ENCODE data around the gene ITPKB. TPM values are rescaled to one million over a fixed set of nuclear protein-coding genes. Genes with fewer than 3 reads are reported as not detected.

The ITPKB gene
- polyA plus RNA-seq, 1 of the 3 experiments (the other 2 are of a cell fraction), result 2.4 TPM

GRCh38 chr1:226605318-226605950, 133.6 kb downstream of the ITPKB start (continued):
- no peak for TF ChIP-seq FOXJ3 (CRISPR knock-in tag; IDR thresholded peaks at IDR 0.05)
- no peak for TF ChIP-seq FOXM1 (IDR thresholded peaks at IDR 0.05; ENCODE audit: low read depth)
- TF ChIP-seq GABPA (IDR thresholded peaks at IDR 0.05; ENCODE audit: low read depth), result no peak
- TF ChIP-seq TAF1 (IDR thresholded peaks at IDR 0.05; ENCODE audit: borderline replicate concordance, low read depth, low read length), result no peak
- no peak for TF ChIP-seq CHD2 (IDR thresholded peaks at IDR 0.05; ENCODE audit: low read length, partially characterized antibody)
- no peak for TF ChIP-seq SIN3A (IDR thresholded peaks at IDR 0.05; ENCODE audit: borderline replicate concordance, low read depth, low read length)
- no peak for TF ChIP-seq RCOR1 (IDR thresholded peaks at IDR 0.05; ENCODE audit: low read length)

DNA sequence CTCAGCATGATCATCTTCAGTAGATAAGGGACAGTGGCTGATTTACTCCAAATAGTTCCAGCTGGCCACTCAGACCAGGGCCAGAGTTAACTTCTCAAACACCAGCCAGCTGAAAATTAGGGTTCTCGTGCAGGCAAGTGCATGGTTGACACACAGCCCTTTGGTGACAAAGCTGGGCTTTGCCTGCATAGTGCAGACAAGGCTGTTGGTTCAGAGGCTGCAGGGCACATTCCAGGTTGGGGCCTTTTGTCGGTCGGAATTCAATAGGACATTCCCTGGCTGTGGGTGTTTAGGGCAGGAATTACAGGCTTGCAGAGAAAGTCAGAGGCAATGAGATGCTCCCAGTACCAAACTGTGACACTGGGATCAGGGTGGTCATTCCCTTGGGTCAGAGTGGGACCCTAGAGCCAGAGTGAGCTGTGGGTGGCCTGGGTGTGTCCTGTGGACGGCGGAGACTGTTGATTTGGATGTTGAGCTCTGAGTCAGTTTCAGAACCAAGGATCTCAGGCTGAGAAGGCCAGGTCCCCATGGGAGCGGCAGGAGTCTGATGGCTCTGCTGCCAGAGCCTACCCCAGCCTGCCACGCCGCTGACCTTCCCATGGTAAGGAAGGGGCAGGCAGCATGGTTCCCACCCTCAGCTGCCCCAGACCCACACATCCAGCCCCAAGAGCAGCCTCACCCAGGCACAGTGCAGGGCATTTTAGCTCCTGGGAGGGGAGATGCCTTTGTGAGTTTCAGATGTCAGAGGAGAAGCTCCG, 134.3 kb downstream of the ITPKB start:
- H3K4me3 ChIP-seq (ENCODE audit: low read depth in 2 of 2, low read length in 1 of 2), result no peak overlapping the region
- no peaks in the 10 kb centered on the region for H3K36me3 ChIP-seq (replicated peaks in 1 of 2; ENCODE audit: control insufficient read depth in 1 of 2, insufficient read depth in 2 of 2, low read length in 1 of 2)
- H3K27me3 ChIP-seq (ENCODE audit: insufficient read depth), result no peaks in the 10 kb centered on the region
- CTCF ChIA-PET, result interaction anchor here (0.7 to 6.5 kb wide), 7 partner anchors 21 to 479 kb away, joined by 3 to 70 read pairs (median 3); partner anchors contain the start of gene STUM
- H4K20me1 ChIP-seq (ENCODE audit: insufficient read depth), result no peaks in the 10 kb centered on the region
- H3K4me2 ChIP-seq, result no peak overlapping the region
- H3K9ac ChIP-seq, result no peak overlapping the region
- no peaks in the 10 kb centered on the region for H3K9me3 ChIP-seq
- H3F3A ChIP-seq (replicated peaks; ENCODE audit: insufficient read depth), result no peaks in the 10 kb centered on the region
- no peak overlapping the region for H2AFZ ChIP-seq (ENCODE audit: low read depth)
- no peak overlapping the region for H3K27ac ChIP-seq (ENCODE audit: low read depth in 2 of 2, low read length in 1 of 2)
- DNase-seq, result no peak
- 70% methylated on average over 8 of the region's 9 CpGs for WGBS (ENCODE audit: low lambda C conversion rate)
- H3K4me1 ChIP-seq (ENCODE audit: control insufficient read depth in 1 of 2, insufficient read depth in 2 of 2, low read depth in 1 of 2, low read length in 1 of 2), result peaks cover 0 to 6% of the 10 kb centered on the region in 2 experiments; a peak in 1 of 4 replicates
- no peaks in the 10 kb centered on the region for H3K9me2 ChIP-seq
- no peak for TF ChIP-seq SMC3 (IDR thresholded peaks at IDR 0.05; ENCODE audit: low read depth, low read length)
- no peak for TF ChIP-seq SIN3A (IDR thresholded peaks at IDR 0.05; ENCODE audit: borderline replicate concordance, low read depth, low read length)
- no peak for TF ChIP-seq USF1 (IDR thresholded peaks at IDR 0.05; ENCODE audit: borderline replicate concordance, low read depth)
- TF ChIP-seq NFIC (IDR thresholded peaks at IDR 0.05; ENCODE audit: borderline replicate concordance), result no peak
- TF ChIP-seq YY1 (IDR thresholded peaks at IDR 0.05; ENCODE audit: low read depth), result no peak
- TF ChIP-seq, protein P1, sequence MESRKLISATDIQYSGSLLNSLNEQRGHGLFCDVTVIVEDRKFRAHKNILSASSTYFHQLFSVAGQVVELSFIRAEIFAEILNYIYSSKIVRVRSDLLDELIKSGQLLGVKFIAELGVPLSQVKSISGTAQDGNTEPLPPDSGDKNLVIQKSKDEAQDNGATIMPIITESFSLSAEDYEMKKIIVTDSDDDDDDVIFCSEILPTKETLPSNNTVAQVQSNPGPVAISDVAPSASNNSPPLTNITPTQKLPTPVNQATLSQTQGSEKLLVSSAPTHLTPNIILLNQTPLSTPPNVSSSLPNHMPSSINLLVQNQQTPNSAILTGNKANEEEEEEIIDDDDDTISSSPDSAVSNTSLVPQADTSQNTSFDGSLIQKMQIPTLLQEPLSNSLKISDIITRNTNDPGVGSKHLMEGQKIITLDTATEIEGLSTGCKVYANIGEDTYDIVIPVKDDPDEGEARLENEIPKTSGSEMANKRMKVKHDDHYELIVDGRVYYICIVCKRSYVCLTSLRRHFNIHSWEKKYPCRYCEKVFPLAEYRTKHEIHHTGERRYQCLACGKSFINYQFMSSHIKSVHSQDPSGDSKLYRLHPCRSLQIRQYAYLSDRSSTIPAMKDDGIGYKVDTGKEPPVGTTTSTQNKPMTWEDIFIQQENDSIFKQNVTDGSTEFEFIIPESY (IDR thresholded peaks at IDR 0.05; ENCODE audit: borderline replicate concordance, low read depth), result no peak
- TF ChIP-seq MEF2A (IDR thresholded peaks at IDR 0.05; ENCODE audit: borderline replicate concordance, low read depth), result no peak
- no peak for TF ChIP-seq TCF12 (IDR thresholded peaks at IDR 0.05)
- no peak for TF ChIP-seq CTCF (IDR thresholded peaks at IDR 0.05)
- no peak for TF ChIP-seq GATA2 (CRISPR knock-in tag; IDR thresholded peaks at IDR 0.05)
- TF ChIP-seq FOSL2 (IDR thresholded peaks at IDR 0.05; ENCODE audit: borderline replicate concordance, low read depth), result no peak
- TF ChIP-seq MXI1 (IDR thresholded peaks at IDR 0.05; ENCODE audit: low read depth, low read length), result no peak
- no peak for TF ChIP-seq ELF1 (IDR thresholded peaks at IDR 0.05)
- POLR2A ChIA-PET, result no interaction called here
- no peaks in the 10 kb centered on the region for H3K79me2 ChIP-seq (ENCODE audit: insufficient read depth)
